BJ (cell line): ENCODE results near the gene PTPRK. TPM values are rescaled to one million over a fixed set of nuclear protein-coding genes. Genes with fewer than 3 reads are reported as not detected.

Experiments used
- CTCF ChIA-PET: fragments of 350-600 bp; formaldehyde crosslinking; extraction: SDS; loops from one replicate; lab custom pipeline; 2021; ENCODE audit warnings: antibody characterized with exemption, inconsistent platforms; lab: Yijun Ruan, JAX
- POLR2A ChIA-PET: fragments of 300-600 bp; sonication (Branson Sonifier 250); formaldehyde crosslinking; extraction: SDS; loops from one replicate; lab custom pipeline; 2021; ENCODE audit warnings: antibody characterized with exemption; lab: Charles Lee
- DNase-seq: peaks from one replicate; pipeline ENCODE4 v3.0.0-alpha.2; 2011; ENCODE audit warnings: low read depth
- H3K27me3 ChIP-seq: 2 replicates; pipeline ENCODE4 v1.6.0; 2011; ENCODE audit warnings: low read length; ENCODE audit not compliant: control insufficient read depth, insufficient read depth
- H3K36me3 ChIP-seq: 2 replicates; pipeline ENCODE4 v1.5.1; 2011; ENCODE audit warnings: low read length; ENCODE audit not compliant: control insufficient read depth, insufficient read depth
- H3K4me3 ChIP-seq: 2 replicates; pipeline ENCODE4 v1.5.1; 2011; ENCODE audit warnings: low read depth, mild to moderate bottlenecking, control low read depth, low read length
- CTCF ChIP-seq: IDR thresholded peaks from 2 replicates; pipeline ENCODE4 v1.5.1; 2011; ENCODE audit warnings: low read depth, mild to moderate bottlenecking, control low read depth, inconsistent platforms, low read length, moderate library complexity; ENCODE audit not compliant: insufficient read depth
- polyA plus RNA-seq: library from polyadenylated mRNA; depleted of rRNA; stranded (reverse); fragments of >200 nt; gene quantifications from 2 replicates; pipeline ENCODE4 v1.2.3, GENCODE V29; 2011

Gene PTPRK
- polyA plus RNA-seq, 1 experiment, result 18.5 TPM

DNA sequence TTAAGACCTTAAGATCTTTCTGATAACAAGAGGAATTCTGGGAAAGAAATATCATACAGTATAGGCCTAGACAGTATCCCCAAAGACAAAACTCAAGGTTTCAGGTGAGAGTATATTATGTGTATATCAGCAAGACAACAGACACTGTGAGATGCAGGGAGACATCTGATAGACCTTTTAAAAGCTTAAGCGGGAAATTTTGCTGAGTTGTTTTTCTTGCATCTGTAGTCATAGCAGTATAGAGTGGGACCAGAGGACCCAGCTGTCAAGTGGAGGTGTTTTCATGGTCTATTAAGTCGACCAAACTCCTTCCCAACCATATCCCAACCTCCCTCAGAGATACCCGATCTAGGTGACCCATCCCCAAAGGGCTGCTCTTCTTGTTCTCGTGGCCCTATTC lies 521.4 kb downstream of the PTPRK start:
- no peak for DNase-seq
- H3K27me3 ChIP-seq, result no peaks in the 10 kb centered on the region
- no peaks in the 10 kb centered on the region for H3K36me3 ChIP-seq
- POLR2A ChIA-PET, result no interaction called here
- H3K4me3 ChIP-seq, result no peak overlapping the region
- no peak for TF ChIP-seq CTCF
- CTCF ChIA-PET, result interaction anchor here (1.9 kb wide), 1 partner anchor 22 kb away, joined by 7 read pairs; no protein-coding TSS in a partner anchor

GRCh38 chr6:127997496-127998164 lies 522.8 kb downstream of the PTPRK start:
- Histone ChIP-seq H3K27me3 (no peaks in the 10 kb centered on the region), H3K36me3 (no peaks in the 10 kb centered on the region), H3K4me3 (no peak overlapping the region)
- CTCF ChIA-PET, result no interaction called here
- DNase-seq, result no peak
- no peak for TF ChIP-seq CTCF
- POLR2A ChIA-PET, result no interaction called here

GRCh38 chr6:127996925-127997324 lies 523.5 kb downstream of the PTPRK start:
- POLR2A ChIA-PET, result no interaction called here
- Histone ChIP-seq H3K4me3 (no peak overlapping the region), H3K36me3 (no peaks in the 10 kb centered on the region), H3K27me3 (no peaks in the 10 kb centered on the region)
- DNase-seq, result no peak
- CTCF ChIA-PET, result no interaction called here
- TF ChIP-seq CTCF, result no peak

DNA sequence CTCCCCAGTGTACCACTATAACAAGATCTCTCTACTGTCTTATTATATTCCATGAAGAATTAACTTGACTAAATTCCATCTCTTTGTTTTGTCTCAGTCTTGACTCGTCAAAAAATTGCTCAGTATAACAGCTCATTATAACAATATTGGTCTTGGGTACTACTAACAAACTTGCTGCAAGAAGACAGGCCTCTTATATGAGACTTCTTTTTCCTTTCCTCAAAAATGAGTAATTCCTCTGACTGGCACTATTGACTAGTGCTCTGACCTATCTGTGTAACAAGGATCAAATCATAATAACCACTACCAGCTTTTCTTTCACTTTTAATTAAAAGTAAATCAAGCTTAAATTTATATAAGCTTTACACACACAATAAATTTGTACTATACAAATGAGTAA lies 528.3 kb downstream of the PTPRK start:
- CTCF ChIA-PET, result no interaction called here
- POLR2A ChIA-PET, result no interaction called here
- Histone ChIP-seq H3K36me3 (no peaks in the 10 kb centered on the region), H3K4me3 (no peak overlapping the region), H3K27me3 (no peaks in the 10 kb centered on the region)
- TF ChIP-seq CTCF, result no peak
- no peak for DNase-seq

GRCh38 chr6:127990074-127990473 lies 530.3 kb downstream of the PTPRK start:
- POLR2A ChIA-PET, result no interaction called here

More at GRCh38 chr6:127990074-127990473, 530.3 kb downstream of the PTPRK start:
- CTCF ChIA-PET, result no interaction called here
- Histone ChIP-seq H3K4me3 (no peak overlapping the region), H3K27me3 (no peaks in the 10 kb centered on the region), H3K36me3 (peaks cover 3% of the 10 kb centered on the region; the same call in 1 of the 2 replicates)
- TF ChIP-seq CTCF, result no peak
- no peak for DNase-seq
